GM10847 (cell line): ENCODE measurements around the gene ERC2.

Experiments used
- POLR2A ChIP-seq: IDR thresholded peaks from 2 replicates; pipeline ENCODE4 v1.6.1; 2011; ENCODE audit not compliant: insufficient read length; ENCODE audit errors: extremely low read depth

The ERC2 gene

GRCh38 chr3:56269755-56270535, 198.3 kb downstream of the ERC2 start:
- no peak for TF ChIP-seq POLR2A

GRCh38 chr3:56268616-56269383, 199.5 kb downstream of the ERC2 start:
- TF ChIP-seq POLR2A: no peak

- no peak for TF ChIP-seq POLR2A
These were observed 208.0 kb downstream of the ERC2 start for GRCh38 chr3:56260262-56260661.

- TF ChIP-seq POLR2A: no peak
These were observed 210.4 kb downstream of the ERC2 start for GRCh38 chr3:56257826-56258225.

GRCh38 chr3:56254835-56255234, 213.4 kb downstream of the ERC2 start:
- no peak for TF ChIP-seq POLR2A

- no peak for TF ChIP-seq POLR2A
These were observed 214.2 kb downstream of the ERC2 start for GRCh38 chr3:56253941-56254665.

- no peak for TF ChIP-seq POLR2A
These were observed 216.8 kb downstream of the ERC2 start for GRCh38 chr3:56251343-56251945.

- TF ChIP-seq POLR2A: no peak
These were observed 220.2 kb downstream of the ERC2 start for GRCh38 chr3:56248021-56248420.

- no peak for TF ChIP-seq POLR2A
These were observed 230.0 kb downstream of the ERC2 start for GRCh38 chr3:56238299-56238698.

GRCh38 chr3:56233742-56234141, 234.5 kb downstream of the ERC2 start:
- TF ChIP-seq POLR2A: no peak

GRCh38 chr3:56229311-56229710, 239.0 kb downstream of the ERC2 start:
- TF ChIP-seq POLR2A: no peak

GRCh38 chr3:56222866-56223265, 245.4 kb downstream of the ERC2 start:
- TF ChIP-seq POLR2A: no peak

GRCh38 chr3:56219894-56220805, 248.1 kb downstream of the ERC2 start:
- TF ChIP-seq POLR2A: no peak

GRCh38 chr3:56209982-56210751, 258.1 kb downstream of the ERC2 start:
- no peak for TF ChIP-seq POLR2A
